RPMI7951 (cell line): ENCODE results near the gene KCNAB1. TPM values are rescaled to one million over a fixed set of nuclear protein-coding genes. Genes with fewer than 3 reads are reported as not detected.

Source experiments
- DNase-seq: peaks from one replicate; pipeline ENCODE4 v3.0.0-alpha.2; 2012; ENCODE audit warnings: low read depth
- total RNA-seq: library from RNA; depleted of rRNA; stranded (reverse); fragments of >200 nt; shearing (Covaris generic); gene quantifications from 2 replicates; pipeline ENCODE4 v1.2.3, GENCODE V29; 2014

Gene KCNAB1
- total RNA-seq, 1 experiment from 2014 or later, result 0.96 TPM

- no peak for DNase-seq
These were observed 246.2 kb downstream of the KCNAB1 start for GRCh38 chr3:156366559-156366958.

DNA sequence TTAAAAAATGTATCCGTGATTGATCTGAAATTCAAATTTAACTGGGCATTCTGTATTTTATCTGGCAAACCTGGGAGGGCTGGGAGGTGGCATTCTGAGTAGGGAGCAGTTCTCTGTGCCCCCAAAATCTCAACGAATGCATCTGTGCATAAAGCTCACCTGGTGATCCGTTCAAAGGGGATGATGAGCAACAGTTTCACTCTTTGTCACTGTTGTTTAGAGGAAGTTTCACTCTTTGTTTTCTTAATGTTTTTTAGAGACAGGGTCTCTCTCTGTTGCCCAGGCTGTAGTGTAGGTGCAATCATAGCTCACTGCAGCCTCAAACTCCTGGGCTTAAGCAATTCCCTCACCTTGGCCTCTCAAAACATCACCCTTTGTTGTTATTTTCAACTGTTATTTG, 247.8 kb downstream of the KCNAB1 start:
- no peak for DNase-seq

DNA sequence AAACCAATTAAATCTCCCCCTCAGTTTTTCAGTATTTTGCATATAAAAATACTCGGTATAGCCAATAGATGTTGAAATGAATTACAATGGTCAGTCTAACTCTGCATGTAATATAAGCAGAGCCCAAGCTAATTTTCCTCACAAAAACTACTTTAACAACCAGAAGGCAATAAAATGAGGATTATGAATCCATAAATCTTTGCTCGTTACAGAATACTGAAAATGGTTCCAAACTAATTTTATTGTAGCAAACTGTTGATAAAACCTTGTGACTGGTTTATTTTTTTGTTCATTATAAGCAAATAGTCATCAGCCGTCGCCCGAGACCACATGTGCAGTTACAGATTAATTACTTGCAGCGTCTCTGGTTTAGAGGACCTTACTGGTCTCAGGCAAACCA, 251.3 kb downstream of the KCNAB1 start:
- no peak for DNase-seq

GRCh38 chr3:156373095-156373494, 252.7 kb downstream of the KCNAB1 start:
- DNase-seq, result no peak

GRCh38 chr3:156373654-156374053, 253.3 kb downstream of the KCNAB1 start:
- DNase-seq, result no peak

GRCh38 chr3:156376199-156376598, 255.8 kb downstream of the KCNAB1 start:
- no peak for DNase-seq

DNA sequence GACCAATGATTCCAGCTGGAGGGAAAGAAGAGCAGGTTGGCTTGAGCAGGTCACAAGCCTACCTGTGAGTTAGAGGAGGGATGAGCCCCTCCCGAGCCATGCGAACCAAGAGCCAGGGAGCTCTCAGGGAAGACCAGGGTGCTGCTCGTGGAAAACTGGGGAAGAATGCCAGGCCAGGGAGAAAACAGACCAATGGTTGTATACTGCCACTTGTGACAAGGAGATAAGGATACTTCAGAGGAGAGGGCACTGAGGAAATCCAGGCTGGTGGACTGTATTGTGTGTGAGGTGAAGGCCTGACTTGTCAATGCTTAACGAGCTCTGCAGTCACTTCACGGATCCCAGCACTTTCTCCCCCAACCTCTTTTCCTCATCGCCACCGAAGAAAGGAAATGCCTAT, 256.9 kb downstream of the KCNAB1 start:
- no peak for DNase-seq

DNA sequence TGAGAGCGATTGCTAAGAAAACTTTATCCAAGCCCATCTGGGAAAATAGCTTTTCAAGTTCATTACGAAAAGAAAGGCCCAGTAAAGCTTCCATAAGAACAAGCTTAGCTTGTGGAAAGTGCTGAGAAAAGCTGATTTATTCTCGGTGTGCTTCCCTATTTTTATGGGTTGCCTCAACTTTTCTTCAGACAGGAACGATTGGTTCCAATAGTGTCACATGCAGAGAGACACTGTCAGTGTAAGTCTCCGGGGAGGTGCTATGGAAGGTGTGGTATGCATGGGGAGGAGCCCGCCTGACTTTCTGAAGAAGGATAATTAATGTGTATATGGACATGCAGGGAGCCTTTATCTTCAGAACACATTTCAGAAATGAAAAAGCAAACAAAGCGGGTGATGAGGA, 257.3 kb downstream of the KCNAB1 start:
- no peak for DNase-seq

GRCh38 chr3:156378871-156379270, 258.5 kb downstream of the KCNAB1 start:
- no peak for DNase-seq

- DNase-seq, result no peak
These were observed 258.9 kb downstream of the KCNAB1 start for GRCh38 chr3:156379327-156379726.

- no peak for DNase-seq
These were observed 260.9 kb downstream of the KCNAB1 start for GRCh38 chr3:156381253-156381652.

DNA sequence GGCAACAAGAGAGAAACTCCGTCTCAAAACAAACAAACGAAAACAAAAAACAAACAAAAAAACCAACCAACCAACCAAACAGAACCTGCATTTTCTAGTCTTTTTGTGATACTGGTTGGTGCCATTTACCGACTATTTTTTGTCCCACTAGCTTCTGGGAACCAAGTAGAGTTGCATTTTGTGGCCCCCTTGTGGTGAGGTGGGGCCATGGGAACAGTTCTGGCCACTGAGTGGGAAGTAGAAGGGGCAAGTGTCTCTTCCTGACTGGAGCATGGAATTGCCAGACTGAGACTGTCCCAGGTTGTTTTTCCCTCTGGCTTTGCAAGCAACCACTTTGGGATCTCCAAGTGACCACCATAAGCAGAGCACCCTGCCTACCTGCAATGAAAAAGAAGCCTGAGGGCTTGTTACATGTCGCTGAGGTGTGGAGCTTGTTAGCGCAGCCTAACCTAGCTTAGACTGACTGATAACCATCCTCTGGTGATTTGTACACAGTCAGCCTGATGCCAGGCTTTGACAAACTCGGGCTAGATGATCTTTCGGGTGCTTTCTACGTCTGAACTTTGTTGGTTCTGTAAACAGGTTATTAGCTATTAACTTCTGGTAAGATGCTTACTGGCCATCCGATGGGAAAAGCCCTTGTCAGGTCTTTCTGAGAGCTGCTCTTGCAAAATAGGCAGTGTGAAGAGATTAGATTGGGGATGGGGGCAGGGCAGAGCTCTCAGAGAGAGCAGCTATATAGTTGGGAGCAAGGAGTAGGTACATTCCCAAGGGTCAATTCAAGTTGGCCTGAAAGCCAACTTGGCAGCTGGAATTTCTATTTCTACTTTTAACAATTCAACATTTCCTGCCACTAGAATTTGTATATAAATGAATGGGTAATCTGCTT, 262.3 kb downstream of the KCNAB1 start:
- DNase-seq, result peak; percentile 59

DNA sequence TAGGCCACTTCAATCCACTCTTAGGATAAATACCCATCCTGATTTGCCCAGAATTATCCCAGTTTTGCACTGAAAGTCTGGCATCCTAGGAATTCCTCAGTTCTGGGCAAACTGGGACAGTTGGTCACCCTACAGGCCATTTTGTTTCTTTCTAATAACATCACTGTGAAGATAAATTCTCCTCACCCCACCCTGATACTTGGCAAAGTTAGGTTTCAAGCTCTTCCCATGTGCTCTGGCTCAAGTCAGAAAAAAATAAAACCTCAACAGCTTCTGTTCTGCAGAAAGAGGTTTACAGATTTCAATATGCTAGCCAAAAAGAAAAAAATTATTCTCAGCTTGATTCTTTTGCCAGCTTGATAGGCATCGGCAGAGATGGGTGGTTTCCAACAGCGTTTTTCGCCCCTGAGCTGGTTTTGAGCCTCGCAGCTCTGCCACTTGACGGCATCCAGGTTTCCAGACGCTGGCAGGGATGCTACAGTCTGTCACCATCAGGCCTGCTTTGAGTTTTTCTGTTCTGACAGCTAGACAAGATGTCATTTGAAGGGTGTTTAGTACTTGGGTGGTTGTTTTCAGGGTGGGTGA, 263.2 kb downstream of the KCNAB1 start:
- no peak for DNase-seq

DNA sequence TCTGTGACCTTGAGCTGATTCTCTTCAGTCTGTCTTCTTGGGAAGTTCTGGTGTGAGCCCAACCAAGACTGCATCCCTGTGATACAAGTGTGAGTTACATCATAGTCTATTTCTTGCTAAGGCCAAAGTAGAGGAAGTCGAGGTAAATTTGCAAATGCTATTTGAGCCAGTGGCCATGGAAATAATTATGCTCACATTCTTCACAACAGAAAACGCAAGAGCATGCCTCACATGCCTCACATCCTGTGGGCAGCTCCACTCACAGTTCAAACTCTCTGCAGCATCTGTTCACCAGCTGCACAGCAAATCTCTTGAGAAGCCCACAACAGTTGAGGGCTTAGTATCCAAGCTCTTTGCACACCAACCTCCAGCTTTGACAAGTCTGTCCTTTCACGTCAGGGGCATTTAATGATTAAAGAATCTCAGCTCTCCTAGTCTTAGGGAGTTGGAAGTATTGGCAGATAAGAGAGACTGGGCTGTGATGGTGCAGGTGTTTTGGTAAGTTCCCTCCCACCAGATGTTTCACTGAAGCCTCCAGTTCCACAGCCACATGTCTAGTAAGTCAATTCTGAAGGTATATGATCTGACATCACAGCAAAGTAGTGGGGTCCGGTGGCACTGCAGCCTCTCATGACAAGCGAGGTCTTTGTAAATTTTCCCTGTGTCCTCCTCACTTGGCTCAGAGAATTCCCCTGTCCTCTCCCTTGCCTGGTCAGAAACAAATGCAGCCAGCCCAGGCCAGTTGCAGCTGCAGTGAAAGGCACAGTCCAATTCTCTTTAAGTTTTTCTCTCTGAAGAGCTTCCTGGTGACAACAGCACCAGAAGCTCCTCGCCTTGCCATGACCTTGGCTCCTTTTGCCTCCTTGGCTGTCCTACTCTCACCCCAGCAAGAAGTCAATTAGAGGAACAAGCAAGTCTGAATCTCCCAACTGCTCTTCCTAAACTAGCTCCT, 268.4 kb downstream of the KCNAB1 start:
- peak; percentile 98 for DNase-seq

GRCh38 chr3:156389449-156389950, 269.1 kb downstream of the KCNAB1 start:
- peak; percentile 8 for DNase-seq

GRCh38 chr3:156390846-156391245, 270.5 kb downstream of the KCNAB1 start:
- DNase-seq, result no peak

- no peak for DNase-seq
These were observed 275.8 kb downstream of the KCNAB1 start for GRCh38 chr3:156395961-156396710.

- DNase-seq, result no peak
These were observed 276.5 kb downstream of the KCNAB1 start for GRCh38 chr3:156396851-156397250.

- no peak for DNase-seq
These were observed 277.2 kb downstream of the KCNAB1 start for GRCh38 chr3:156397534-156397933.

GRCh38 chr3:156400062-156400461, 279.7 kb downstream of the KCNAB1 start:
- DNase-seq, result peak; percentile 38

DNA sequence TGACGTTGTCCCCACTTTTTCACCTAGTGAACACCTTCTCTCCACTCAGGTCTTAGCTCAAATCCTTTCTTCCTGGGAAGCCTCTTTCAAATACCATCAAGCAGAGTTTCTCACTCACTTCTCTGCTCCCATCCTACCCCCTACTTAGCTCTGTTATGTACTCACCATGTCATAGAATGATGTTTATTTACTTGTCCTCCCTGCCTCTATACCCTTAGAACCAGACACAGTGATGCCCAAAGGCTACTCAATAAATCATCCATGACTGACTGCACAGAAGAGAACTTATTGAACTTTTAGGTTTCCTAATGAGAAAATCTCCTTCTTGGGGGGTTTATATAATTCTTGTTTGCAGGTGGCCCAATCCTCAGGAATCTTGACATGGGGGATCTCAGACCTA, 280.4 kb downstream of the KCNAB1 start:
- DNase-seq, result no peak
